Caki2 (cell line): ENCODE measurements around the gene THRA. TPM values are rescaled to one million over a fixed set of nuclear protein-coding genes. Genes with fewer than 3 reads are reported as not detected.
"Not testable (repeated sequence)": the region's sequence is repeated elsewhere in the genome, so short reads cannot be mapped to it uniquely, and the experiment has no call there.

Experiments
- DNase-seq: peaks from one replicate; pipeline ENCODE4 v3.0.0-alpha.2; 2015; ENCODE audit warnings: low read depth
- in situ Hi-C: cut with HindIII; loops from 2 replicates; pipeline ENCODE4 v1.10.0; 2016; ENCODE audit warnings: low sequenced_read_pairs, low pct_unique_long_range_greater_than_20kb, mixed read lengths
- total RNA-seq: library from RNA; depleted of rRNA; stranded (reverse); fragments of >200 nt; shearing (Covaris generic); gene quantifications from 2 replicates; pipeline ENCODE4 v1.2.3, GENCODE V29; 2014; ENCODE audit warnings: low replicate concordance; rRNA removed

Gene THRA
- total RNA-seq, 1 experiment from 2014 or later, result 9.1 TPM

DNA sequence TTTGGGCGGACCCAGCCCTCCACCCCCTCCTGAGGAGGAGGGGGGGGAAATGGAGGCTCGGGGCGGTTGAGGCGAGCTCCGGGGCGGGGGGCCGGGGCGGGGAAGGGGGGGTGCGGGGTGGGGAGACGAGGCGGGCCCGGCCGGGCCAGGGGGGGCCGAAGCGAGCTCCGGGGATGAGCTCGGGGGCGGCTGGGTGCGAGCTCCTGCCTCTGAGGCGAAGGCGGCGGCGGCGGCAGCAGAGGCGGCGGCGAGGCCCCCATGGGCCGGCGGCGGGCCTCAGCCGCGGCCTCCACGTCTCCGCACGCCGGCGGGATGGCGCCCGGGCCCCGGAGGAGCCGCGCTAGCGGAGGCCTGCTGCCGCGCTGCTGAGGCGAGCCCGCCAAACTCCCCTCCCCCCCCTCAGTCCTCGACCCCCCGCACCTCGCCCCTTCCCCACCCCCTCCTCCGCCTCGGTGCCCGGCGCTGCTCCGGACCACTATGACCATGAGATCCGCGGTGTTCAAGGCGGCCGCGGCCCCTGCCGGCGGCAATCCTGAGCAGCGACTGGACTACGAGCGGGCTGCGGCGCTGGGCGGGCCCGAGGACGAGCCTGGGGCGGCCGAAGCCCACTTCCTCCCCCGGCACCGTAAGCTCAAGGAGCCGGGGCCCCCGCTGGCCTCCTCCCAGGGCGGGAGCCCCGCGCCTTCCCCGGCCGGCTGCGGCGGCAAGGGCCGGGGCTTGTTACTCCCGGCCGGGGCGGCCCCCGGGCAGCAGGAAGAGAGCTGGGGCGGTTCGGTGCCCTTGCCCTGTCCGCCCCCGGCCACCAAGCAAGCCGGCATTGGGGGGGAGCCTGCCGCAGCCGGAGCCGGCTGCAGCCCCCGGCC, 59.6 kb downstream of the THRA start:
- peak; percentile 34 for DNase-seq

DNA sequence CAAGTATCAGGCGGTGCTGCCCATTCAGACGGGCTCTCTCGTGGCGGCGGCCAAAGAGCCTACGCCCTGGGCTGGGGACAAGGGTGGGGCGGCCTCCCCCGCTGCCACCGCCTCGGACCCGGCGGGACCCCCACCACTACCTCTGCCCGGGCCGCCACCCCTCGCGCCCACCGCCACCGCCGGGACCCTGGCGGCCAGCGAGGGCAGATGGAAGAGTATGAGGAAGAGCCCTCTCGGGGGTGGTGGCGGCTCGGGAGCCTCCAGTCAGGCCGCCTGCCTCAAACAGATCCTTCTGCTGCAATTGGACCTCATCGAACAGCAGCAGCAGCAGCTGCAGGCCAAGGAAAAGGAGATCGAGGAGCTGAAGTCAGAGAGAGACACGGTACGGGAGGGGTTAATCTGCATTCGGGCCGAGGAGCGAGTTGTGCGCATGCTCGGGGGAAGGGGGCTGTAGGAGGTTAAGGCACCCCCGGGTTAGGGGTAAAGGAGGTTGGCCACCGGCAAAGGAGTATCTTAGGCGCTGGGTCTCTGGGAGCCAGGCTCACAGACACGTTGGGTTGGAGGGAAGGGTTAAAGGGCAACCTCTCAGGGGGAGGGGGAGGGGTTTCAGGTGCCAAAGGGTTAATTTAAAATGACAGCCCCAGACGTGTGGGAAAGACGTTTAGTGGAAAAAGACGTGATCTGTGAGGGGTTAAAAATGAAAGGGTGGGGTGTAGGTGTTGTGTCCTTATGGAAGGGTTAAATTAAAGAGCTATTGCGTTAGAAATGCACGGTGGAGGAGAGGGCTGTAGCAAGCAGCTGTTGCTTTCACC, 60.4 kb downstream of the THRA start:
- in situ Hi-C loops, result no loop called here
- DNase-seq, result peak; percentile 62

More for the DNA sequence above, 59.6 kb downstream of the THRA start:
- in situ Hi-C loops, result no loop called here

DNA sequence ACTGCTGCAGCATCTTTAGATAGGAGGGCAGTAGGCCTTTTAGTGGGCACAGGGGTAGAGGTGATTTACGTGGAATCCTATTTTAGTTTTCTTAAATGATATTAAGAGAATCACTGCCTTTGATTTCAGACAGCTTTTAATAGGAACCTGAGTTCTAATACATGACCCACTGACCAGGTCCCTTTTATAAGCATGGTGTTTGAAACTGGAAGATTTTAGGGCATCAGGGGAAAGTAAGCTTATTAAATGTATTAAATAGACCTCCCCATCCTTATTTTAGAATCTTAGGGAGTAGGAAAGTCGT, 61.0 kb downstream of the THRA start:
- DNase-seq, result no peak
- in situ Hi-C loops, result no loop called here

DNA sequence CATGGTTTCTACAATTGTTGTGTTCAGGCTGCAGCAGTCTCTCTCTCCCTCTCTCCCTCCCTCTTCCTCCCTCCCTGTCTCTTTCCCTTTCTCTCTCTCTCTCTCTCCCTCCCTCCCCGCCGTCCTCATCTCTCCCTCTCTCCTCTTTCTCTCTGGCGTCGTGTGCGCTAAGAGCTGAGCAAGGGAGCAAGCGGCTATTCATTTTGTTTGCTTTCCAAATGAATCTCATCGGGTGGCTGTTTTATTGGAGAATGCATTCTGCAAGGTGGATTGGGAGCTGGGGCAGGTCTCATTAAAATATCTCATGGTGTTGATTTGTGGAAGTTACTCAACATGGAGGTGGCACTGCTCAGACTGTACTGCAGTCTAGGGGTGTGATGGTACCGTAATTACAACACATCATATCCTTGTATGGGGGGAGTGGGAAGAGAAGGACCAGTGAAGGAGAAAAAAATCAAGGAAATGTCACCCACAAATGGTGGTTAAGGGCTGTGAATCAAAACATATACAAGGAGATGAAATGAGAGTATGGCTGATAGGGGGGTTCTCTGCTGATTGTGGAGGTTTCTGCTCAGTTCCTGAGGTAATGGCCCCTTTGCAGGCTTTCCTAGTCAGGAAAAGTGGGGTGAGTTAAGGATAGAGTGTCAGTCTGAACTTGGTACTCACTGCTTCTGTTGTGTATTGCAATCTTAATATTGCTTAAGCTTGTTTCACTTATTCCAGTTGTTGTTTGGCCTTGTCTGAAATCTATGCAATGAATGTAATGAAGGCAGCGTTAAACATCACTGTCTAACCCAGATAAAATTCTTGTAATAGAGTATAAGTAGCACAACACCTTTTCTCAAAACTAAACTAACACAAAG, 61.7 kb downstream of the THRA start:
- peak; percentile 43 for DNase-seq
- in situ Hi-C loops, result no loop called here

DNA sequence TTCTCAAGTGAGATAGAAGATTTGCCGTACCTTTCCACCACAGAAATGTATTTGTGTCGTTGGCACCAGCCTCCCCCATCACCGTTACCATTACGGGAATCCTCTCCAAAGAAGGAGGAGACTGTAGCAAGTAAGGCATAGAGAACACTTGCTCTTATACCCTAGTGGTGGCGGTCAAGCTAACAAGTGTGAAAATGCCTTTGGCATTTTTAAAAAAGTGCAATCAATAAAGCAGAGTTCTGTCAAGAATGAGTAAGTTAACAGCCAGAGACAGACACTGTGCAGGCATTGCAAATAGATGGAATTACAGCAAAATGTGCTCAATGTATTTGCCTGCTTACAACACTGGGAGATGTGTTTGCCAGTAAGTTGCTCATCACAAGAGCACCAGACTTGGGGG, 66.7 kb downstream of the THRA start:
- in situ Hi-C loops, result no loop called here
- no peak for DNase-seq

- no peak for DNase-seq
- in situ Hi-C loops, result no loop called here
These were observed 67.7 kb downstream of the THRA start for GRCh38 chr17:40130352-40131042.

- DNase-seq, result no peak
- in situ Hi-C loops, result no loop called here
These were observed 71.4 kb downstream of the THRA start for GRCh38 chr17:40134184-40134583.

GRCh38 chr17:40135817-40136216, 73.1 kb downstream of the THRA start:
- DNase-seq, result no peak
- in situ Hi-C loops, result no loop called here

DNA sequence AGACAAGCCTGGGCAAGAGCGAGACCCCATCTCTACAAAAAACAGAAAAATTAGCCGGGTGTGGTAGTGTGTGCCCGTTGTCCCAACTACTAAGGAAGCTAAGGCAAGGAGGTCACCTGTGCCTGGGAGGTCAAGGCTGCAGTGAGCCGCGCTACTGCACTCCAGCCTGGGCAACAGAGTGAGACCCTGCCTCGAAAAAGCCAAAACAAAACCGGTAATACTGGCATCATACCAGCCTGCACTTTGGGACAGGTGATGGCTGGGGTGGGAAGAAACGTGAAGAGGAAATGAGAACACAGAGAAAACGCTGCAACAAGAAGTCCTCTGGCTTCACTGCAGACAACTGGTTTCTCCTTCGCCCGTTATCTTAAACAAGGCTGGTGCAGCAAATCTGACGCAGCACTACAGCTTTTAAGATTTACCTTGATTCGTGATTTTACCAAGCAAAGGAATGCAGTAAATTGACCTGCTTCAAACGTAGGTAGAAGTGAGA, 76.8 kb downstream of the THRA start:
- in situ Hi-C loops, result no loop called here
- DNase-seq, result no peak

- DNase-seq, in situ Hi-C loops: not testable (repeated sequence)
These were observed 80.4 kb downstream of the THRA start for GRCh38 chr17:40143166-40143565.

Other genes starting within 250 kb of the THRA start
- not detected in 2 replicates for gene IKZF3, start 198.7 kb upstream of the THRA start, total RNA-seq
- not detected in 2 replicates for gene ZPBP2, start 194.8 kb upstream of the THRA start, total RNA-seq
- 0.06 and 0.41 TPM in 2 replicates for gene GSDMB, start 144.3 kb upstream of the THRA start, total RNA-seq
- gene ORMDL3, start 135.4 kb upstream of the THRA start, total RNA-seq, result 41.3 and 70.3 TPM in 2 replicates
- not detected in 2 replicates for gene LRRC3C, start 135.2 kb upstream of the THRA start, total RNA-seq
- gene GSDMA, start 100.0 kb upstream of the THRA start, total RNA-seq, result not detected in 2 replicates
- 170 and 200 TPM in 2 replicates for gene PSMD3, start 82.2 kb upstream of the THRA start, total RNA-seq
- not detected in 2 replicates for gene CSF3, start 47.5 kb upstream of the THRA start, total RNA-seq
- gene MED24, start 8.6 kb upstream of the THRA start, total RNA-seq, result 36.7 and 97.2 TPM in 2 replicates
- 1.1 and 1.6 TPM in 2 replicates for gene NR1D1, start 37.6 kb downstream of the THRA start, total RNA-seq
- 32.3 and 42.7 TPM in 2 replicates for gene MSL1, start 59.0 kb downstream of the THRA start, total RNA-seq
- 27.5 and 37.9 TPM in 2 replicates for gene CASC3, start 77.6 kb downstream of the THRA start, total RNA-seq
- gene RAPGEFL1, start 114.5 kb downstream of the THRA start, total RNA-seq, result 1.7 and 5.9 TPM in 2 replicates
- 7.7 and 9.1 TPM in 2 replicates for gene WIPF2, start 156.3 kb downstream of the THRA start, total RNA-seq
- 60.9 and 68.1 TPM in 2 replicates for gene CDC6, start 224.9 kb downstream of the THRA start, total RNA-seq
- gene RARA, start 246.2 kb downstream of the THRA start, total RNA-seq, result 11.4 and 26.0 TPM in 2 replicates